PC-3 (cell line): ENCODE measurements around the gene SIGLEC15. TPM values are rescaled to one million over a fixed set of nuclear protein-coding genes. Genes with fewer than 3 reads are reported as not detected.

Experiments
- ATAC-seq: fragments of 200-7000 bp; cut with Tn5 transposase; 2 replicates; pipeline ENCODE4 v1.9.1; 2020; ENCODE audit warnings: mild to moderate bottlenecking, moderate library complexity
- BruUV-seq: library from RNA; stranded (reverse); fragments of 400-500 nt; replicated peaks from 2 replicates; lab custom pipeline; 2021; lab: Mats Ljungman, UMichigan
- CTCF ChIA-PET: fragments of 300-600 bp; sonication (Branson Sonifier 250); formaldehyde crosslinking; loops from one replicate; lab custom pipeline; 2022; ENCODE audit warnings: antibody characterized with exemption; lab: Charles Lee
- POLR2A ChIA-PET: fragments of 300-600 bp; sonication (Branson Sonifier 250); formaldehyde crosslinking; loops from one replicate; lab custom pipeline; 2022; ENCODE audit warnings: antibody characterized with exemption; ENCODE audit not compliant: unreplicated experiment; lab: Charles Lee
- DNase-seq: peaks from one replicate; pipeline ENCODE4 v3.0.0-alpha.2; 2015
- H2AFZ ChIP-seq: fragments of 300-600 bp; sonication (generic); 2 replicates; pipeline ENCODE4 v1.6.0; 2016; ENCODE audit warnings: antibody characterized with exemption, low read length
- H3F3A ChIP-seq: fragments of 300-600 bp; sonication (generic); one replicate; pipeline ENCODE4 v1.6.0; 2017; ENCODE audit warnings: antibody characterized with exemption, low read length, control low read depth, mild to moderate bottlenecking; ENCODE audit not compliant: unreplicated experiment
- H3K27ac ChIP-seq: fragments of 300-600 bp; sonication (generic); 2 replicates; pipeline ENCODE4 v1.5.1; 2016; ENCODE audit warnings: mild to moderate bottlenecking, low read length
- H3K27me3 ChIP-seq: fragments of 300-600 bp; sonication (generic); 2 replicates; pipeline ENCODE4 v1.6.1; 2016; ENCODE audit warnings: low read length, mixed read lengths
- H3K36me3 ChIP-seq: fragments of 300-600 bp; sonication (generic); 2 replicates; pipeline ENCODE4 v1.6.1; 2016; ENCODE audit warnings: low read depth, mixed run types, low read length, mixed read lengths
- H3K4me1 ChIP-seq: fragments of 300-600 bp; sonication (generic); 2 replicates; pipeline ENCODE4 v1.5.1; 2016; ENCODE audit warnings: low read length; ENCODE audit not compliant: insufficient read depth
- H3K4me2 ChIP-seq: fragments of 300-600 bp; sonication (generic); 2 replicates; pipeline ENCODE4 v1.6.0; 2016; ENCODE audit warnings: low read length
- H3K4me3 ChIP-seq: fragments of 300-600 bp; sonication (generic); 2 replicates; pipeline ENCODE4 v1.5.1; 2016; ENCODE audit warnings: mild to moderate bottlenecking, low read length, mixed read lengths
- H3K79me2 ChIP-seq: fragments of 300-600 bp; sonication (generic); 2 replicates; pipeline ENCODE4 v1.6.1; 2017; ENCODE audit warnings: low read length, mixed read lengths
- H3K9ac ChIP-seq: fragments of 300-600 bp; sonication (generic); 2 replicates; pipeline ENCODE4 v1.6.0; 2016; ENCODE audit warnings: mild to moderate bottlenecking, low read length
- H3K9me2 ChIP-seq: fragments of 300-600 bp; sonication (generic); replicated peaks from 2 replicates; pipeline ENCODE4 v1.6.1; 2016; ENCODE audit warnings: mixed run types, low read length, mixed read lengths
- H3K9me3 ChIP-seq: fragments of 300-600 bp; sonication (generic); 2 replicates; pipeline ENCODE4 v1.6.1; 2016; ENCODE audit warnings: low read length, mixed read lengths
- H4K20me1 ChIP-seq: fragments of 300-600 bp; sonication (generic); 2 replicates; pipeline ENCODE4 v1.6.1; 2016; ENCODE audit warnings: low read length, mixed read lengths
- EZH2 ChIP-seq: fragments of 300-600 bp; sonication (generic); IDR thresholded peaks from one replicate; pipeline ENCODE4 v1.6.1; 2017; ENCODE audit warnings: antibody characterized with exemption, mild to moderate bottlenecking, low read length; ENCODE audit not compliant: unreplicated experiment
- EZH2phosphoT487 ChIP-seq: fragments of 300-600 bp; sonication (generic); IDR thresholded peaks from 2 replicates; pipeline ENCODE4 v1.6.1; 2018; ENCODE audit warnings: mild to moderate bottlenecking, antibody characterized with exemption, low read length, borderline replicate concordance
- intact Hi-C: fragments of 100-400 bp; cut with micrococcal nuclease; formaldehyde crosslinking; loops from 2 replicates; pipeline ENCODE4 v1.9.0; 2023
- total RNA-seq: library from RNA; depleted of rRNA; stranded (reverse); fragments of >200 nt; gene quantifications from 2 replicates; pipeline ENCODE4 v1.2.3, GENCODE V29; 2014
- TF ChIP-seq, protein P1 (sequence below): fragments of 300-600 bp; sonication (generic); conservative IDR thresholded peaks from 2 replicates; pipeline ENCODE4 v1.5.1; 2017; ENCODE audit warnings: antibody characterized with exemption, low read depth, mild to moderate bottlenecking, low read length

Gene SIGLEC15
- total RNA-seq, 1 experiment from 2014 or later, result 2.0 TPM

DNA sequence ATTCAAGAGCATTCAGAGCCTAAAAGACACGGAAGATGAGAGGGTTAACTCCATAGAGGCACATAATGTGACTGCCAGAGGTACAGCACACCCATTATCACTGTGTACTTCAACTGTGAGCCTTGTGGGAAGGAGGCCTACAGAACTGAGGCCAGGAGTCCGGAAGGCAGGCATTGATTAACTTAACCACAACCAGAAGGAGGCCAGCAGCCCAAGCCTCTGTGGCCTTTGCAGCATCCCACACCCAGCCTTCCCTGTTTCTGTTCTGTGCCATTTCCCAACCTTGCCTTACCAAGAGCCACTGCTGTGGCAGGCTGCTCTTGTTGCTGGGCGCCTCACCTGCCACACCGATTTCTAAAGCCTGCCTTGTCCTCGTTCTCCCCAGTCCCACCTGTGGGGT lies 27.2 kb downstream of the SIGLEC15 start:
- DNase-seq (no peak), ATAC-seq (no peak)
- CTCF ChIA-PET, result no interaction called here
- POLR2A ChIA-PET, result no interaction called here
- Histone ChIP-seq H2AFZ (no peak overlapping the region), H4K20me1 (no peaks in the 10 kb centered on the region), H3K9ac (no peak overlapping the region), H3K4me1 (no peaks in the 10 kb centered on the region), H3K9me3 (no peaks in the 10 kb centered on the region), H3K27ac (no peak overlapping the region), H3F3A (no peaks in the 10 kb centered on the region), H3K27me3 (no peaks in the 10 kb centered on the region), H3K4me3 (no peak overlapping the region), H3K36me3 (no peaks in the 10 kb centered on the region), H3K9me2 (no peaks in the 10 kb centered on the region), H3K4me2 (no peak overlapping the region), H3K79me2 (no peaks in the 10 kb centered on the region)
- intact Hi-C loops, result no loop called here
- no TSS peak for BruUV-seq
- TF ChIP-seq EZH2phosphoT487, result no peak

DNA sequence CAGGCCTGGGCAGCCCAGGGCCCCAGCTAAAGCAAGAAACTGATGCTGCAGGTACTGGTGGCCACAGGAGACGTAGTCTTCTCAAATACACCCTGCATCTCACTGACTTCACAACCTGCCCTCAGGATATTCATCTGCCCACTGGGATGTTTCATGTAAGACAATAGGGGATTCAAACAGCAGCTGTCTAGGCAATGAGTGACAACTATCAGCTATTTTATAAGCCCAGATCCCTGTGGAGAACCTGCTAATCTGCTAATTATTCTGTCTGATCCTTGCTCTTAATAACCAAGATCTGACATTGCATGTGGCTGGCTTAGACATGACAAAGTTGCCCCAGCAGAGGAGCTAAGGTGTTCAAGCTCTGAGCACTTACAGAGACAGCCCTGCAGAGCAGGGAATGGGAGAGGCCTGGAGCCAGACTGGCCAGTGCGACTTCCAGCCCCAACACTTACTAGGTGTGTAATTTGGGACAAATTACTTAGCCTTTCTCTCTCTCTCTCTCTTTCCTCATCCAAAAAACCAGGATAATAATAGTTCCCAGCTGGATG lies 28.6 kb downstream of the SIGLEC15 start:
- Histone ChIP-seq H3K27ac (no peak overlapping the region), H3K27me3 (no peaks in the 10 kb centered on the region), H2AFZ (no peak overlapping the region), H3K9ac (no peak overlapping the region), H3K4me1 (no peaks in the 10 kb centered on the region), H3F3A (no peaks in the 10 kb centered on the region), H4K20me1 (no peaks in the 10 kb centered on the region), H3K79me2 (no peaks in the 10 kb centered on the region), H3K9me2 (no peaks in the 10 kb centered on the region), H3K4me2 (no peak overlapping the region), H3K36me3 (no peaks in the 10 kb centered on the region), H3K9me3 (no peaks in the 10 kb centered on the region), H3K4me3 (no peak overlapping the region)
- no peak for DNase-seq
- TF ChIP-seq, protein P1, sequence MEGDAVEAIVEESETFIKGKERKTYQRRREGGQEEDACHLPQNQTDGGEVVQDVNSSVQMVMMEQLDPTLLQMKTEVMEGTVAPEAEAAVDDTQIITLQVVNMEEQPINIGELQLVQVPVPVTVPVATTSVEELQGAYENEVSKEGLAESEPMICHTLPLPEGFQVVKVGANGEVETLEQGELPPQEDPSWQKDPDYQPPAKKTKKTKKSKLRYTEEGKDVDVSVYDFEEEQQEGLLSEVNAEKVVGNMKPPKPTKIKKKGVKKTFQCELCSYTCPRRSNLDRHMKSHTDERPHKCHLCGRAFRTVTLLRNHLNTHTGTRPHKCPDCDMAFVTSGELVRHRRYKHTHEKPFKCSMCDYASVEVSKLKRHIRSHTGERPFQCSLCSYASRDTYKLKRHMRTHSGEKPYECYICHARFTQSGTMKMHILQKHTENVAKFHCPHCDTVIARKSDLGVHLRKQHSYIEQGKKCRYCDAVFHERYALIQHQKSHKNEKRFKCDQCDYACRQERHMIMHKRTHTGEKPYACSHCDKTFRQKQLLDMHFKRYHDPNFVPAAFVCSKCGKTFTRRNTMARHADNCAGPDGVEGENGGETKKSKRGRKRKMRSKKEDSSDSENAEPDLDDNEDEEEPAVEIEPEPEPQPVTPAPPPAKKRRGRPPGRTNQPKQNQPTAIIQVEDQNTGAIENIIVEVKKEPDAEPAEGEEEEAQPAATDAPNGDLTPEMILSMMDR, result no peak
- TF ChIP-seq EZH2phosphoT487, result no peak
- no peak for TF ChIP-seq EZH2
- BruUV-seq, result no TSS peak
- ChIA-PET CTCF (no interaction called here), POLR2A (no interaction called here)
- intact Hi-C loops, result no loop called here
- ATAC-seq, result no peak

DNA sequence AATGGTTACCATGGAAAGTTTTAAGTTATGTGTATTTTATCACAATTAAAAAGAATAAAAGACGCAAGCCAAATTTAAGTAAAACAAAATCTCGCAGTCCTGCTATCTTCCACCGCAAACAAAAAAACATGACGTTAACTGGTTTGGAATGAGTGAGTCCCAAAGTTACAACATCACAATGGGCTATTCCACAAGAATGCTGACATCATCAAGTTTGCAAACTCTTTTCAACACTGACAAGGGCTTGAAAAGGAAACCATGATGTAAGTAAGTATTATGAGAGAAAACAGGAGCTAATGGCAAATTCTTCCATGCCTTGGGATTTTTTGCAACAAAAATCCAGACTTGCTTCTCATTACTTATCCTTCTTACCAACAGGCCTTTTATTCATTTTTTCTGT lies 31.1 kb downstream of the SIGLEC15 start:
- Histone ChIP-seq H3K27me3 (no peaks in the 10 kb centered on the region), H3F3A (no peaks in the 10 kb centered on the region), H3K79me2 (no peaks in the 10 kb centered on the region), H3K36me3 (no peaks in the 10 kb centered on the region), H2AFZ (no peak overlapping the region), H3K4me2 (no peak overlapping the region), H3K9ac (no peak overlapping the region), H4K20me1 (no peaks in the 10 kb centered on the region), H3K27ac (no peak overlapping the region), H3K9me2 (no peaks in the 10 kb centered on the region), H3K9me3 (no peaks in the 10 kb centered on the region), H3K4me1 (no peaks in the 10 kb centered on the region), H3K4me3 (no peak overlapping the region)
- CTCF ChIA-PET, result no interaction called here
- ATAC-seq, result no peak
- BruUV-seq, result no TSS peak
- POLR2A ChIA-PET, result no interaction called here
- intact Hi-C loops, result no loop called here
- TF ChIP-seq EZH2phosphoT487, result no peak
- DNase-seq, result no peak

DNA sequence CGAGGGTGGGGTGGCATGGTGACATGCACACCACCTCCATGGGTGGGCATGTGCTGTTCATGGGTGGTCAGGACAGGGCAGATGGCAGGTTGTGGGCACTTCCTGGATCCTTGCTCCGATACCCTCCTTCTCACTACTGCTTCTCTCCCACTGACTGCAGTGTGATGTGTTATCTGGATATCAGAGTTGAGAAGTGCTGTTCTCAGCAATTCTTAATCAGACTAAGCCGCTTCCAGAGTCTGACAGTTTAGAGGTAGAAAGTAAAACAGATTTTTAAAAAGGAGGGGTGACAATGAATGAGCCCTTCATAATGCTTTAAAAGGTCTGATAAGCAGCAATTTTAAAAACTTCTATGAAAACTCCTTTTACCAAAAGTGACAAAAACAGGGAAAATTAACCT lies 33.9 kb downstream of the SIGLEC15 start:
- no peak overlapping the region for H3K4me2 ChIP-seq
- no peaks in the 10 kb centered on the region for H3K4me1 ChIP-seq
- H3K9me3 ChIP-seq, result no peaks in the 10 kb centered on the region
- no peak for DNase-seq
- no peaks in the 10 kb centered on the region for H4K20me1 ChIP-seq
- TF ChIP-seq EZH2phosphoT487, result no peak
- BruUV-seq, result no TSS peak
- no peaks in the 10 kb centered on the region for H3K79me2 ChIP-seq
- no peaks in the 10 kb centered on the region for H3F3A ChIP-seq
- H3K27ac ChIP-seq, result no peak overlapping the region
- no peak for ATAC-seq
- H3K4me3 ChIP-seq, result no peak overlapping the region
- H3K27me3 ChIP-seq, result no peaks in the 10 kb centered on the region
- intact Hi-C loops, result no loop called here
- no peak overlapping the region for H2AFZ ChIP-seq
- ChIA-PET CTCF (no interaction called here), POLR2A (interaction anchor here (0.6 kb wide), 1 partner anchor 150 kb away, joined by 3 read pairs; no protein-coding TSS in a partner anchor)
- H3K36me3 ChIP-seq, result no peaks in the 10 kb centered on the region
- H3K9ac ChIP-seq, result no peak overlapping the region
- H3K9me2 ChIP-seq, result no peaks in the 10 kb centered on the region
